ENCODE measurements around the gene PIEZO1. TPM values are rescaled to one million over a fixed set of nuclear protein-coding genes. Genes with fewer than 3 reads are reported as not detected.

PIEZO1 gene
- total RNA-seq, 1 donor from 2014 or later, result 164 TPM

- Histone ChIP-seq H3K27me3 (ENCODE audit: low read depth) (no peaks in the 10 kb centered on the region), H3K4me3 (no peak overlapping the region), H3K4me1 (peaks cover 10% of the 10 kb centered on the region), H3K27ac (no peak overlapping the region), H3K9me3 (no peaks in the 10 kb centered on the region), H3K36me3 (no peaks in the 10 kb centered on the region)
- intact Hi-C loops (cut with DNase I), result no loop called here
- DNase-seq (no peak), ATAC-seq (no peak)
- TF ChIP-seq CTCF (IDR thresholded peaks at IDR 0.05), result no peak
Observed at GRCh38 chr16:88667461-88667860, 117.6 kb downstream of the PIEZO1 start.

- Histone ChIP-seq H3K4me1 (peaks cover 26% of the 10 kb centered on the region), H3K9me3 (no peaks in the 10 kb centered on the region), H3K27ac (no peak overlapping the region), H3K36me3 (no peaks in the 10 kb centered on the region), H3K4me3 (no peak overlapping the region), H3K27me3 (ENCODE audit: low read depth) (no peaks in the 10 kb centered on the region)
- ATAC-seq, result no peak
- no peak for TF ChIP-seq CTCF (IDR thresholded peaks at IDR 0.05)
- no peak for DNase-seq
- intact Hi-C loops (cut with DNase I), result no loop called here
Observed at GRCh38 chr16:88665570-88665969, 119.5 kb downstream of the PIEZO1 start.

Small RNAs within 50 kb of the gene (microRNA-seq; reads per million reads assigned to microRNA genes)
- gene MIR4722 (ENCODE audit: borderline number of aligned reads), result not detected

Other genes starting within 250 kb of the PIEZO1 start
- gene ZC3H18, start 214.8 kb downstream of the PIEZO1 start, total RNA-seq, result 49.2 TPM
- not detected for gene IL17C, start 146.6 kb downstream of the PIEZO1 start, total RNA-seq
- gene CYBA, start 134.2 kb downstream of the PIEZO1 start, total RNA-seq, result 371 TPM
- gene MVD, start 122.1 kb downstream of the PIEZO1 start, total RNA-seq, result 71.8 TPM
- 6.1 TPM for gene SNAI3, start 98.7 kb downstream of the PIEZO1 start, total RNA-seq
- gene RNF166, start 78.8 kb downstream of the PIEZO1 start, total RNA-seq, result 61.9 TPM
- gene CTU2, start 78.7 kb downstream of the PIEZO1 start, total RNA-seq, result 14.5 TPM
- 3.5 TPM for gene CDT1, start 18.6 kb upstream of the PIEZO1 start, total RNA-seq
- 87.8 TPM for gene APRT, start 26.7 kb upstream of the PIEZO1 start, total RNA-seq
- 48.5 TPM for gene GALNS, start 71.7 kb upstream of the PIEZO1 start, total RNA-seq
- 51.4 TPM for gene TRAPPC2L, start 71.9 kb upstream of the PIEZO1 start, total RNA-seq
- not detected for gene PABPN1L, start 81.4 kb upstream of the PIEZO1 start, total RNA-seq
- gene CBFA2T3, start 192.0 kb upstream of the PIEZO1 start, total RNA-seq, result 14.3 TPM

All from lower lobe of right lung (tissue), 2 donors.